ENCODE results near the gene BEGAIN. TPM values are rescaled to one million over a fixed set of nuclear protein-coding genes. Genes with fewer than 3 reads are reported as not detected.

The BEGAIN gene
- total and polyA plus RNA-seq, 2 donors (not counting 3 experiments of a cell fraction or from before 2014, with no cell fraction given), result 0.49 TPM; not detected in 1

DNA sequence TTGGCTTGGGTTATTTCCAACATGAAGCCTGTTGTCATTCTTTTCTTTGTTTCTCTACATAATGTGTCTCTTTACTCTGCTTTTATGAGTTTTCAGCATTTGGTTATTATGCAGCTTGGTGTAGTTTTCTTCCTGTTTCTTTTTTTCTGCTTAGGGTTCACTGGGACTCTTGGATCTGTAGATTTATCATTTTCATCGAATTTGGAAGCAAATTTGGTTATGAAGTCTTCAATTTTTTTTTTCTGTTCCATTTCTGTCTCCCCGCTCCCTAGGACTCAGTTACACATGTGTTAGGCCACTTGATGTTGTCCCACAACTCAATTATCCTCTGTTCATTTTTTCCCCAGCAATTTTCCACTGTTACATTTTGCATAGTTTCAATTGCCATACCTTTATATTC, 13.8 kb upstream of the BEGAIN start:
- dilution Hi-C loops (cut with MboI; ENCODE audit: extremely low pct_ligation_motif_present, low sequenced_read_pairs) (no loop called here), intact Hi-C loops (cut with micrococcal nuclease) (no loop called here)
- no peaks in the 10 kb centered on the region for H3K36me3 ChIP-seq (ENCODE audit: control insufficient read depth in 2 of 2, extremely low read depth in 1 of 2, insufficient read depth in 2 of 2, low read length in 2 of 2)
- H3K27ac ChIP-seq (ENCODE audit: insufficient read depth, low read depth, low read length), result no peak overlapping the region
- H3K79me2 ChIP-seq (ENCODE audit: control insufficient read depth, insufficient read depth, low read length), result no peaks in the 10 kb centered on the region
- no peak overlapping the region for H3K4me2 ChIP-seq (ENCODE audit: insufficient read depth, low read length)
- ChIA-PET POLR2A (no interaction called here), CTCF (interaction anchor here (1.5 kb wide), 1 partner anchor 32 kb away, joined by 3 read pairs; no protein-coding TSS in a partner anchor)
- FAIRE-seq (no peak), DNase-seq (ENCODE audit: low read depth, low spot score) (no peak)
- no peak overlapping the region for H3K4me3 ChIP-seq (replicated peaks in 1 of 3; ENCODE audit: insufficient read depth in 1 of 3, low read depth in 1 of 3, low read length in 3 of 3)
- TF ChIP-seq, protein P1, sequence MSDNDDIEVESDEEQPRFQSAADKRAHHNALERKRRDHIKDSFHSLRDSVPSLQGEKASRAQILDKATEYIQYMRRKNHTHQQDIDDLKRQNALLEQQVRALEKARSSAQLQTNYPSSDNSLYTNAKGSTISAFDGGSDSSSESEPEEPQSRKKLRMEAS (IDR thresholded peaks at IDR 0.05; ENCODE audit: insufficient read depth, insufficient read length), result no peak
- no peak for TF ChIP-seq POLR2AphosphoS5 (IDR thresholded peaks at IDR 0.05; ENCODE audit: insufficient read depth, low read depth, low read length)
- no peak for TF ChIP-seq FOS (IDR thresholded peaks at IDR 0.05; ENCODE audit: borderline replicate concordance, insufficient read depth, low read length)
- TF ChIP-seq GATA2 (IDR thresholded peaks at IDR 0.05; ENCODE audit: insufficient read depth, insufficient read length, low read depth, low read length), result no peak
- TF ChIP-seq JUN (IDR thresholded peaks at IDR 0.05; ENCODE audit: borderline replicate concordance, insufficient read depth, insufficient read length, low read depth), result no peak
- no peak for TF ChIP-seq MYC (IDR thresholded peaks at IDR 0.05; ENCODE audit: low read depth, low read length)
- TF ChIP-seq, protein P2, sequence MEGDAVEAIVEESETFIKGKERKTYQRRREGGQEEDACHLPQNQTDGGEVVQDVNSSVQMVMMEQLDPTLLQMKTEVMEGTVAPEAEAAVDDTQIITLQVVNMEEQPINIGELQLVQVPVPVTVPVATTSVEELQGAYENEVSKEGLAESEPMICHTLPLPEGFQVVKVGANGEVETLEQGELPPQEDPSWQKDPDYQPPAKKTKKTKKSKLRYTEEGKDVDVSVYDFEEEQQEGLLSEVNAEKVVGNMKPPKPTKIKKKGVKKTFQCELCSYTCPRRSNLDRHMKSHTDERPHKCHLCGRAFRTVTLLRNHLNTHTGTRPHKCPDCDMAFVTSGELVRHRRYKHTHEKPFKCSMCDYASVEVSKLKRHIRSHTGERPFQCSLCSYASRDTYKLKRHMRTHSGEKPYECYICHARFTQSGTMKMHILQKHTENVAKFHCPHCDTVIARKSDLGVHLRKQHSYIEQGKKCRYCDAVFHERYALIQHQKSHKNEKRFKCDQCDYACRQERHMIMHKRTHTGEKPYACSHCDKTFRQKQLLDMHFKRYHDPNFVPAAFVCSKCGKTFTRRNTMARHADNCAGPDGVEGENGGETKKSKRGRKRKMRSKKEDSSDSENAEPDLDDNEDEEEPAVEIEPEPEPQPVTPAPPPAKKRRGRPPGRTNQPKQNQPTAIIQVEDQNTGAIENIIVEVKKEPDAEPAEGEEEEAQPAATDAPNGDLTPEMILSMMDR (IDR thresholded peaks at IDR 0.05; ENCODE audit: extremely low read depth in 1 of 2, insufficient read depth in 1 of 2, low read depth in 1 of 2, low read length in 2 of 2), result no peak
- TF ChIP-seq EZH2 (IDR thresholded peaks at IDR 0.05; ENCODE audit: borderline replicate concordance, low read depth, low read length, severe bottlenecking), result no peak
- no peak for TF ChIP-seq POLR2A (IDR thresholded peaks at IDR 0.05; ENCODE audit: low read depth, low read length)
- peaks cover 5 to 21% of the 10 kb centered on the region in 2 experiments for H3K27me3 ChIP-seq (ENCODE audit: control insufficient read depth in 2 of 2, insufficient read depth in 2 of 2, low read length in 2 of 2)
- BruUV-seq (replicated peaks), result no TSS peak
- H3K9ac ChIP-seq (replicated peaks; ENCODE audit: extremely low read depth, insufficient read depth, low read length), result no peak overlapping the region
- H2AFZ ChIP-seq (ENCODE audit: low read depth, low read length), result no peak overlapping the region
- no peaks in the 10 kb centered on the region for H3K4me1 ChIP-seq (ENCODE audit: control insufficient read depth, extremely low read depth, insufficient read depth, low read length)
- H3K9me3 ChIP-seq (replicated peaks; ENCODE audit: control insufficient read depth, insufficient read depth, low read length), result no peaks in the 10 kb centered on the region
- no peaks in the 10 kb centered on the region for H3K9me1 ChIP-seq (replicated peaks; ENCODE audit: control insufficient read depth, extremely low read depth, insufficient read depth, low read length)
- H4K20me1 ChIP-seq (replicated peaks; ENCODE audit: control insufficient read depth, extremely low read depth, insufficient read depth, low read length), result no peaks in the 10 kb centered on the region
